Uterus (tissue), 2 donors: ENCODE measurements around the gene ABCE1.

ENCODE experiments used
- CTCF ChIP-seq, 4 experiments: fragments of 200-600 bp in 2 of 4; fragments of 450-650 bp in 2 of 4; sonication (generic) in 2 of 4; IDR thresholded peaks; one replicate each; pipeline ENCODE4 v1.5.1; 2016 to 2019; ENCODE audit warnings: antibody characterized with exemption in 4 of 4, mild to moderate bottlenecking in 2 of 4, moderate library complexity in 1 of 4
- POLR2A ChIP-seq, 2 donors: fragments of 450-650 bp; IDR thresholded peaks; one replicate each; pipeline ENCODE4 v1.6.1; 2016; ENCODE audit warnings: antibody characterized with exemption in 2 of 2, mild to moderate bottlenecking in 1 of 2, moderate library complexity in 1 of 2

GRCh38 chr4:145153181-145153903, 55.2 kb downstream of the ABCE1 start:
- TF ChIP-seq CTCF (IDR thresholded peaks at IDR 0.05) (no peak), POLR2A (IDR thresholded peaks at IDR 0.05) (no peak)
